ENCODE measurements around the gene EPHB2. TPM values are rescaled to one million over a fixed set of nuclear protein-coding genes. Genes with fewer than 3 reads are reported as not detected.

The EPHB2 gene
- total RNA-seq, 2 donors from 2014 or later, result 34.0 to 50.7 TPM

- WGBS, 2 experiments (ENCODE audit: insufficient coverage in 1 of 2, insufficient read length in 1 of 2), result 82 to 91% methylated on average over 5 to 14 of the region's 14 CpGs
- no peak overlapping the region for H3K4me3 Mint-ChIP-seq
- H3K27ac Mint-ChIP-seq, result no peak overlapping the region
- H3K27me3 ChIP-seq (ENCODE audit: control insufficient read depth, insufficient read depth, low read length, poor library complexity, severe bottlenecking), result no peaks in the 10 kb centered on the region
- H3K9me3 ChIP-seq (ENCODE audit: control insufficient read depth, low read length), result no peaks in the 10 kb centered on the region
- no peaks in the 10 kb centered on the region for H3K36me3 Mint-ChIP-seq (ENCODE audit: low read depth)
- TF ChIP-seq, protein P1, sequence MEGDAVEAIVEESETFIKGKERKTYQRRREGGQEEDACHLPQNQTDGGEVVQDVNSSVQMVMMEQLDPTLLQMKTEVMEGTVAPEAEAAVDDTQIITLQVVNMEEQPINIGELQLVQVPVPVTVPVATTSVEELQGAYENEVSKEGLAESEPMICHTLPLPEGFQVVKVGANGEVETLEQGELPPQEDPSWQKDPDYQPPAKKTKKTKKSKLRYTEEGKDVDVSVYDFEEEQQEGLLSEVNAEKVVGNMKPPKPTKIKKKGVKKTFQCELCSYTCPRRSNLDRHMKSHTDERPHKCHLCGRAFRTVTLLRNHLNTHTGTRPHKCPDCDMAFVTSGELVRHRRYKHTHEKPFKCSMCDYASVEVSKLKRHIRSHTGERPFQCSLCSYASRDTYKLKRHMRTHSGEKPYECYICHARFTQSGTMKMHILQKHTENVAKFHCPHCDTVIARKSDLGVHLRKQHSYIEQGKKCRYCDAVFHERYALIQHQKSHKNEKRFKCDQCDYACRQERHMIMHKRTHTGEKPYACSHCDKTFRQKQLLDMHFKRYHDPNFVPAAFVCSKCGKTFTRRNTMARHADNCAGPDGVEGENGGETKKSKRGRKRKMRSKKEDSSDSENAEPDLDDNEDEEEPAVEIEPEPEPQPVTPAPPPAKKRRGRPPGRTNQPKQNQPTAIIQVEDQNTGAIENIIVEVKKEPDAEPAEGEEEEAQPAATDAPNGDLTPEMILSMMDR (conservative IDR thresholded peaks at IDR 0.05), result no peak
- no peak overlapping the region for H3K4me3 ChIP-seq (ENCODE audit: low read length)
- no peak overlapping the region for H3K27ac ChIP-seq (ENCODE audit: low read depth, low read length)
- H3K9me3 Mint-ChIP-seq, result no peaks in the 10 kb centered on the region
- H3K36me3 ChIP-seq (ENCODE audit: control insufficient read depth, insufficient read depth, low read length), result no peaks in the 10 kb centered on the region
- H3K9ac ChIP-seq (ENCODE audit: extremely low read depth, low read length, poor library complexity, severe bottlenecking), result no peak overlapping the region
- no peak for DNase-seq
- peaks cover 4% of the 10 kb centered on the region for H3K4me1 Mint-ChIP-seq
- no peaks in the 10 kb centered on the region for H3K4me1 ChIP-seq (ENCODE audit: control insufficient read depth, insufficient read depth, low read length)
- H3K27me3 Mint-ChIP-seq (ENCODE audit: insufficient read depth), result peaks cover 2% of the 10 kb centered on the region
Observed at GRCh38 chr1:22699681-22700520, 10.7 kb upstream of the EPHB2 start.

GRCh38 chr1:22702296-22703085 is 8.1 kb upstream of the EPHB2 start:
- H3K36me3 Mint-ChIP-seq (ENCODE audit: low read depth), result no peaks in the 10 kb centered on the region
- peaks cover 2% of the 10 kb centered on the region for H3K27me3 Mint-ChIP-seq (ENCODE audit: insufficient read depth)
- Histone ChIP-seq H3K9ac (ENCODE audit: extremely low read depth, low read length, poor library complexity, severe bottlenecking) (no peak overlapping the region), H3K27ac (ENCODE audit: low read depth, low read length) (no peak overlapping the region), H3K4me1 (ENCODE audit: control insufficient read depth, insufficient read depth, low read length) (no peaks in the 10 kb centered on the region), H3K27me3 (ENCODE audit: control insufficient read depth, insufficient read depth, low read length, poor library complexity, severe bottlenecking) (no peaks in the 10 kb centered on the region), H3K36me3 (ENCODE audit: control insufficient read depth, insufficient read depth, low read length) (no peaks in the 10 kb centered on the region), H3K4me3 (ENCODE audit: low read length) (no peak overlapping the region), H3K9me3 (ENCODE audit: control insufficient read depth, low read length) (no peaks in the 10 kb centered on the region)
- peaks cover 5% of the 10 kb centered on the region for H3K4me1 Mint-ChIP-seq
- 88 to 93% methylated on average over 6 to 12 of the region's 12 CpGs for WGBS, 2 experiments (ENCODE audit: insufficient coverage in 1 of 2, insufficient read length in 1 of 2)
- H3K4me3 Mint-ChIP-seq, result no peak overlapping the region
- DNase-seq, result no peak
- H3K27ac Mint-ChIP-seq, result no peak overlapping the region
- H3K9me3 Mint-ChIP-seq, result no peaks in the 10 kb centered on the region
- TF ChIP-seq, protein P1 (conservative IDR thresholded peaks at IDR 0.05), result no peak

- H3K36me3 Mint-ChIP-seq (ENCODE audit: low read depth), result no peaks in the 10 kb centered on the region
- TF ChIP-seq, protein P1 (conservative IDR thresholded peaks at IDR 0.05), result peak; percentile 90
- no peaks in the 10 kb centered on the region for H3K27me3 ChIP-seq (ENCODE audit: control insufficient read depth, insufficient read depth, low read length, poor library complexity, severe bottlenecking)
- H3K4me3 ChIP-seq (ENCODE audit: low read length), result no peak overlapping the region
- no peaks in the 10 kb centered on the region for H3K4me1 ChIP-seq (ENCODE audit: control insufficient read depth, insufficient read depth, low read length)
- H3K9me3 Mint-ChIP-seq, result no peaks in the 10 kb centered on the region
- H3K27ac Mint-ChIP-seq, result no peak overlapping the region
- WGBS, 2 experiments (ENCODE audit: insufficient coverage in 1 of 2, insufficient read length in 1 of 2), result 47 to 100% methylated on average over 1 to 2 of the region's 2 CpGs
- peaks cover 18% of the 10 kb centered on the region for H3K4me1 Mint-ChIP-seq
- no peak overlapping the region for H3K9ac ChIP-seq (ENCODE audit: extremely low read depth, low read length, poor library complexity, severe bottlenecking)
- H3K27ac ChIP-seq (ENCODE audit: low read depth, low read length), result no peak overlapping the region
- peaks cover 7% of the 10 kb centered on the region for H3K27me3 Mint-ChIP-seq (ENCODE audit: insufficient read depth)
- no peak overlapping the region for H3K4me3 Mint-ChIP-seq
- no peaks in the 10 kb centered on the region for H3K36me3 ChIP-seq (ENCODE audit: control insufficient read depth, insufficient read depth, low read length)
- peak; percentile 94 for DNase-seq
- no peaks in the 10 kb centered on the region for H3K9me3 ChIP-seq (ENCODE audit: control insufficient read depth, low read length)
Observed at GRCh38 chr1:22704440-22705067, 6.1 kb upstream of the EPHB2 start.
